ENCODE data around the gene ESR2. TPM values are rescaled to one million over a fixed set of nuclear protein-coding genes. Genes with fewer than 3 reads are reported as not detected.

The ESR2 gene
- total RNA-seq, 1 donor: not detected

DNA sequence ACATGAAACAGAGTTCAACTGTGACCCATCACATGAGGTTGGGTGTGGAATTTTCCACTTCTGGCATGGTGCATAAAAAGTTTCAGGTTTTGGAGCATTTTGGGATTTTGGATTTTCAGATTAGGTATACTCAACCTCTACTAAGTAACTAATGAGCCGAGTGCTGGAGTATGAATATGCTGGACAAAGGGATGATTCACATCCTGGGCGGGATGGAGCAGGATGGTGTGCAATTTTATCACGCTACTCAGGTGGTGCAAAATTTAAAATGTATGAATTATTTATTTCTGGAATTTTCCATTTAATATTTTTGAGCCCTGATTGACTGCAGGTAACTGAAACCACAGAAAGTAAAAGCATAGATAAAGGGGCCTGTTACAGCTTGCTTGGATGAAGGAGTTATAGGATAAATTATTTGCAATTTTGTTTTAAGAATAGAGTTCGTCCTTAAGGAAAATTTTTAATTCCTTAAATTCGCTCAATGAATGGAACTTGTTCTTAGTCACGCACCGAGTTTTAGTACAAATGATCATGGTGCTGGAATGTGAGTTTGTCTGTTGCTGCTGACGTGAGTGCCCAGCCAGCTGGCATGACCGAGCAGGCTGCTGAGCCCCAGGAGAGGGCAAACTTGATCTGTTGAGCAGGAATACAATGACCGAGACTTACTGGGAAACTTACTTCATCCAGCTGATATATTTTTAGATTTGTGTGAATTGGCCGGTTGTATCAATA is 176.3 kb downstream of the ESR2 start:
- peak; percentile 79 for DNase-seq (ENCODE audit: insufficient read length, low spot score, missing footprints)

DNA sequence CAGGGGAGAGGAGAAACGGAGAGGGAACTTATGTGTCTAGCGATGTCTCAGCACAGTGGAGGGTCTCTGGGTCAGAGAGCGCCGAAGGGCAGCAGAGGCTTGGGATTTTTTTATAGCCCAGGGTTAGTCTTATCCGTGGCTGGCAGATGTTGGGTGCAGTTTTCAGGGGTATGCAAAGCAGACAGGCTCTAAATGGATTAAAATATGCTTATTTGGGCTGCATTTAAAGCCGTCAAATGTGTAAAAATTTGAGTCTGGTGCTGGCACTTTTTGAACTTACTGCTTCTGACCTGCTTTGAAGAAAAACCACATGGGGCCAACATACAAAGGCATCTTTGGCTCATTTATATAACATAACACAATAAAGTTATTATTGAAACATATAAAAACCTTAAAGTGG is 178.8 kb downstream of the ESR2 start:
- no peaks in the 10 kb centered on the region for H3K79me2 ChIP-seq (ENCODE audit: insufficient read depth, low read length)
- H2AFZ ChIP-seq (ENCODE audit: low read length): no peak overlapping the region
- DNase-seq (ENCODE audit: insufficient read length, low spot score, missing footprints): no peak
- H3K36me3 ChIP-seq (ENCODE audit: insufficient read depth, low read length): no peaks in the 10 kb centered on the region
- H3K27me3 ChIP-seq (ENCODE audit: insufficient read depth, low read length): no peaks in the 10 kb centered on the region
- peaks cover 8% of the 10 kb centered on the region for H3K4me1 ChIP-seq (ENCODE audit: insufficient read depth, low read length)
- TF ChIP-seq CTCF (IDR thresholded peaks at IDR 0.05; ENCODE audit: extremely low read depth, low read depth, low read length): no peak
- no peak overlapping the region for H3K4me3 ChIP-seq (ENCODE audit: insufficient read depth, low read length)
- H4K20me1 ChIP-seq (ENCODE audit: insufficient read depth, low read length): no peaks in the 10 kb centered on the region
- no peak overlapping the region for H3K27ac ChIP-seq (ENCODE audit: low read depth, low read length)
- no peak overlapping the region for H3K4me2 ChIP-seq (ENCODE audit: insufficient read depth, low read length)
- no peaks in the 10 kb centered on the region for H3K9me3 ChIP-seq (ENCODE audit: low read depth, low read length)

More for the DNA sequence above, 176.3 kb downstream of the ESR2 start:
- Histone ChIP-seq H3K27me3 (ENCODE audit: insufficient read depth, low read length) (no peaks in the 10 kb centered on the region), H4K20me1 (ENCODE audit: insufficient read depth, low read length) (no peaks in the 10 kb centered on the region), H3K4me3 (ENCODE audit: insufficient read depth, low read length) (no peak overlapping the region), H3K27ac (ENCODE audit: low read depth, low read length) (peak overlapping the region; percentile 77), H3K79me2 (ENCODE audit: insufficient read depth, low read length) (no peaks in the 10 kb centered on the region), H3K4me2 (ENCODE audit: insufficient read depth, low read length) (peak overlapping the region; percentile 29), H2AFZ (ENCODE audit: low read length) (no peak overlapping the region), H3K4me1 (ENCODE audit: insufficient read depth, low read length) (peaks cover 8% of the 10 kb centered on the region), H3K9me3 (ENCODE audit: low read depth, low read length) (no peaks in the 10 kb centered on the region), H3K36me3 (ENCODE audit: insufficient read depth, low read length) (no peaks in the 10 kb centered on the region)
- peak; percentile 26 for TF ChIP-seq CTCF (IDR thresholded peaks at IDR 0.05; ENCODE audit: extremely low read depth, low read depth, low read length)

DNA sequence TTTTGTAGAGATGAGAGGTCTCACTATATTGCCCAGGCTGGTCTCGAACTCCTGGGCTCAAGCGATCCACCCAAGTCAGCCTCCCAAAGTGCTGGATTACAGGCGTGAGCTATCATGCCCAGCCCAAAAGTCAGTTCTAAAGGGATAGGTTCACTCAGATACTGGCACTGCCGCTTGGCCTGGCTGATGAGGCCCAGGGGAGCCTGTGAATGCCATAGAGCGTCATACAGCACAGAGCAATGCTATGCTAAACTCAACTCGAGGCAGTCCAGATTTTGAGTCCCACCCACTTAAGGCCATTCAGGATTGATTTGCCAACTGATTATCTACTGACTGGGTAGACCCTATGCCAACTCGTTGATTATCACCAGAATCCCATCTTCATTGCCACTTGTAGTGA is 179.4 kb downstream of the ESR2 start:
- H3K27me3 ChIP-seq (ENCODE audit: insufficient read depth, low read length): no peaks in the 10 kb centered on the region
- H3K9me3 ChIP-seq (ENCODE audit: low read depth, low read length): no peaks in the 10 kb centered on the region
- no peak overlapping the region for H2AFZ ChIP-seq (ENCODE audit: low read length)
- no peaks in the 10 kb centered on the region for H3K36me3 ChIP-seq (ENCODE audit: insufficient read depth, low read length)
- H4K20me1 ChIP-seq (ENCODE audit: insufficient read depth, low read length): no peaks in the 10 kb centered on the region
- TF ChIP-seq CTCF (IDR thresholded peaks at IDR 0.05; ENCODE audit: extremely low read depth, low read depth, low read length): no peak
- DNase-seq (ENCODE audit: insufficient read length, low spot score, missing footprints): no peak
- H3K27ac ChIP-seq (ENCODE audit: low read depth, low read length): no peak overlapping the region
- no peak overlapping the region for H3K4me3 ChIP-seq (ENCODE audit: insufficient read depth, low read length)
- no peaks in the 10 kb centered on the region for H3K79me2 ChIP-seq (ENCODE audit: insufficient read depth, low read length)
- H3K4me2 ChIP-seq (ENCODE audit: insufficient read depth, low read length): no peak overlapping the region
- peaks cover 8% of the 10 kb centered on the region for H3K4me1 ChIP-seq (ENCODE audit: insufficient read depth, low read length)

DNA sequence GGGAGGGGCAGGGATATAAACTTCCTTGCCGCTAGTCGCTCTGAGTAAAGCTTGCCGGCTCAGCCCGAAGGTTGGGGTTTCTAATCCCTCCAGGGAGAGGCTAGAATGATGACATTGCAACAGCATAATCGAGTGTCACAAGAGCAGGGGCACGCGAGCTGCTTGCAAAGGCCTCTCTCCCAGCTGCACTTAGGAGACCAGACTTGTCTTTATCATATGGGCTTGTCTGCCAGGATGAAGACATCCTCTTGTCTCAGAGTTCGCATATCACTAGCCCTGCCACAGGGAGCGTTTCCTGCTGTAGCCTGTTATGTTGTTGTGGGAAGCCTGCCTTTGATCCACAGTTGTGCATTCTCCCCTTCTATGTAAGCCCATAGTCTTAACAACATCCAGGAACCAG is 180.0 kb downstream of the ESR2 start:
- Histone ChIP-seq H3K9me3 (ENCODE audit: low read depth, low read length) (no peaks in the 10 kb centered on the region), H3K36me3 (ENCODE audit: insufficient read depth, low read length) (no peaks in the 10 kb centered on the region), H3K79me2 (ENCODE audit: insufficient read depth, low read length) (no peaks in the 10 kb centered on the region), H3K27ac (ENCODE audit: low read depth, low read length) (no peak overlapping the region), H3K27me3 (ENCODE audit: insufficient read depth, low read length) (no peaks in the 10 kb centered on the region), H4K20me1 (ENCODE audit: insufficient read depth, low read length) (no peaks in the 10 kb centered on the region), H3K4me3 (ENCODE audit: insufficient read depth, low read length) (no peak overlapping the region), H3K4me1 (ENCODE audit: insufficient read depth, low read length) (peaks cover 8% of the 10 kb centered on the region), H3K4me2 (ENCODE audit: insufficient read depth, low read length) (no peak overlapping the region), H2AFZ (ENCODE audit: low read length) (peak overlapping the region; percentile 72)
- DNase-seq (ENCODE audit: insufficient read length, low spot score, missing footprints): no peak
- no peak for TF ChIP-seq CTCF (IDR thresholded peaks at IDR 0.05; ENCODE audit: extremely low read depth, low read depth, low read length)

All from osteoblast (primary cell).